WTC11 (cell line): ENCODE data around the gene GSG1L2. TPM values are rescaled to one million over a fixed set of nuclear protein-coding genes. Genes with fewer than 3 reads are reported as not detected.

Experiments
- ATAC-seq: fragments of 200-7000 bp; cut with Tn5 transposase; 2 replicates; pipeline ENCODE4 v1.10.0; 2021; ENCODE audit warnings: mild to moderate bottlenecking, moderate library complexity
- CTCF ChIA-PET: fragments of 300-600 bp; sonication (Branson Sonifier 250); formaldehyde crosslinking; loops from one replicate; lab custom pipeline; 2021; ENCODE audit warnings: antibody characterized with exemption; lab: Charles Lee
- POLR2A ChIA-PET: fragments of 350-600 bp; sonication (Branson Sonifier 250); formaldehyde crosslinking; loops from one replicate; lab custom pipeline; 2021; ENCODE audit warnings: antibody characterized with exemption; lab: Charles Lee
- DNase-seq: peaks from one replicate; pipeline ENCODE4 v3.0.0; 2021; ENCODE audit warnings: low spot score
- H3K27ac Mint-ChIP-seq: 2 replicates; pipeline ENCODE4 v1.8.0; 2021; ENCODE audit warnings: mixed read lengths
- H3K27me3 Mint-ChIP-seq: 2 replicates; pipeline ENCODE4 v1.8.0; 2021; ENCODE audit warnings: low read depth, mild to moderate bottlenecking, moderate library complexity, mixed read lengths
- H3K36me3 Mint-ChIP-seq: 2 replicates; pipeline ENCODE4 v1.8.0; 2021; ENCODE audit warnings: mixed read lengths
- H3K4me1 Mint-ChIP-seq: 2 replicates; pipeline ENCODE4 v1.8.0; 2022; ENCODE audit warnings: mixed read lengths
- H3K4me3 Mint-ChIP-seq: 2 replicates; pipeline ENCODE4 v1.8.0; 2021; ENCODE audit warnings: mild to moderate bottlenecking, moderate library complexity, mixed read lengths
- H3K9me3 Mint-ChIP-seq: 2 replicates; pipeline ENCODE4 v1.8.0; 2021; ENCODE audit warnings: mixed read lengths
- ATF3 ChIP-seq: sonication (generic); formaldehyde crosslinking; conservative IDR thresholded peaks from 2 replicates; pipeline ENCODE4 v1.8.1; 2022; ENCODE audit warnings: mild to moderate bottlenecking, missing genetic modification reagents
- ATF6 ChIP-seq: sonication (generic); formaldehyde crosslinking; IDR thresholded peaks from 2 replicates; pipeline ENCODE4 v1.8.1; 2023; ENCODE audit warnings: mild to moderate bottlenecking, missing genetic modification reagents
- CREM ChIP-seq: sonication (generic); formaldehyde crosslinking; IDR thresholded peaks from 2 replicates; pipeline ENCODE4 v1.8.1; 2022; ENCODE audit warnings: mild to moderate bottlenecking, missing genetic modification reagents, moderate library complexity
- E2F4 ChIP-seq: sonication (generic); formaldehyde crosslinking; IDR thresholded peaks from 2 replicates; pipeline ENCODE4 v1.8.1; 2022; ENCODE audit warnings: low read depth, mild to moderate bottlenecking, moderate library complexity, missing genetic modification reagents, borderline replicate concordance
- ELF4 ChIP-seq: sonication (generic); formaldehyde crosslinking; IDR thresholded peaks from 2 replicates; pipeline ENCODE4 v1.8.1; 2022; ENCODE audit warnings: low read depth, mild to moderate bottlenecking, moderate library complexity, missing genetic modification reagents
- ESRRA ChIP-seq: sonication (generic); formaldehyde crosslinking; IDR thresholded peaks from 2 replicates; pipeline ENCODE4 v1.8.1; 2022; ENCODE audit warnings: mild to moderate bottlenecking, missing genetic modification reagents, borderline replicate concordance
- ETV6 ChIP-seq: sonication (generic); formaldehyde crosslinking; IDR thresholded peaks from 2 replicates; pipeline ENCODE4 v1.8.1; 2022; ENCODE audit warnings: mild to moderate bottlenecking, missing genetic modification reagents
- FOXJ3 ChIP-seq: sonication (generic); formaldehyde crosslinking; IDR thresholded peaks from 2 replicates; pipeline ENCODE4 v1.9.0; 2021; ENCODE audit warnings: missing genetic modification reagents, mild to moderate bottlenecking, borderline replicate concordance
- FOXP1 ChIP-seq: sonication (generic); formaldehyde crosslinking; IDR thresholded peaks from 2 replicates; pipeline ENCODE4 v1.8.0; 2022; ENCODE audit warnings: missing genetic modification reagents, mild to moderate bottlenecking, moderate library complexity, borderline replicate concordance
- GABPB1 ChIP-seq: sonication (generic); formaldehyde crosslinking; IDR thresholded peaks from 2 replicates; pipeline ENCODE4 v1.8.1; 2023; ENCODE audit warnings: mild to moderate bottlenecking, missing genetic modification reagents
- HMGA2 ChIP-seq: fragments of 250-450 bp; sonication (Bioruptor Pico); IDR thresholded peaks from 2 replicates; pipeline ENCODE4 v1.4.0; 2021; ENCODE audit warnings: mild to moderate bottlenecking, moderate library complexity
- JAZF1 ChIP-seq: fragments of 250-450 bp; sonication (Bioruptor Pico); IDR thresholded peaks from 2 replicates; pipeline ENCODE4 v1.9.0; 2021; ENCODE audit warnings: moderate library complexity, mild to moderate bottlenecking, inconsistent platforms
- JUN ChIP-seq: sonication (generic); formaldehyde crosslinking; IDR thresholded peaks from 2 replicates; pipeline ENCODE4 v1.8.0; 2023; ENCODE audit warnings: mild to moderate bottlenecking, missing genetic modification reagents
- MAX ChIP-seq: sonication (generic); formaldehyde crosslinking; IDR thresholded peaks from 2 replicates; pipeline ENCODE4 v1.8.0; 2022; ENCODE audit warnings: mild to moderate bottlenecking, missing genetic modification reagents
- NFYB ChIP-seq: sonication (generic); formaldehyde crosslinking; conservative IDR thresholded peaks from 2 replicates; pipeline ENCODE4 v1.8.0; 2022; ENCODE audit warnings: low read depth, missing genetic modification reagents
- PRRX2 ChIP-seq: fragments of 250-450 bp; sonication (Bioruptor Pico); IDR thresholded peaks from 2 replicates; pipeline ENCODE4 v1.8.0; 2021; ENCODE audit warnings: mild to moderate bottlenecking
- SMAD3 ChIP-seq: sonication (generic); formaldehyde crosslinking; IDR thresholded peaks from 2 replicates; pipeline ENCODE4 v1.8.0; 2022; ENCODE audit warnings: missing genetic modification reagents, mild to moderate bottlenecking, borderline replicate concordance
- SP1 ChIP-seq: sonication (generic); formaldehyde crosslinking; conservative IDR thresholded peaks from 2 replicates; pipeline ENCODE4 v1.8.1; 2022; ENCODE audit warnings: missing genetic modification reagents
- ZBTB21 ChIP-seq: sonication (generic); formaldehyde crosslinking; IDR thresholded peaks from 2 replicates; pipeline ENCODE4 v1.8.1; 2023; ENCODE audit warnings: mild to moderate bottlenecking, missing genetic modification reagents, borderline replicate concordance
- ZNF396 ChIP-seq: fragments of 250-450 bp; sonication (Bioruptor Pico); IDR thresholded peaks from 2 replicates; pipeline ENCODE4 v1.8.0; 2021; ENCODE audit warnings: mild to moderate bottlenecking, moderate library complexity, borderline replicate concordance
- ZNF423 ChIP-seq: fragments of 250-450 bp; sonication (Bioruptor Pico); IDR thresholded peaks from 2 replicates; pipeline ENCODE4 v2.1.2; 2022; ENCODE audit warnings: mild to moderate bottlenecking, moderate library complexity
- ZNF671 ChIP-seq: fragments of 250-450 bp; sonication (Bioruptor Pico); IDR thresholded peaks from 2 replicates; pipeline ENCODE4 v1.8.0; 2021; ENCODE audit warnings: mild to moderate bottlenecking
- ZSCAN18 ChIP-seq: fragments of 250-450 bp; sonication (Bioruptor Pico); IDR thresholded peaks from 2 replicates; pipeline ENCODE4 v2.1.2; 2022; ENCODE audit warnings: mild to moderate bottlenecking, moderate library complexity
- total RNA-seq: library from RNA; stranded (reverse); gene quantifications from 3 replicates; pipeline ENCODE4 v1.2.3, GENCODE V29; 2021
- TF ChIP-seq, protein P1 (sequence below): sonication (generic); formaldehyde crosslinking; IDR thresholded peaks from 2 replicates; pipeline ENCODE4 v1.8.0; 2023; ENCODE audit warnings: missing genetic modification reagents, mild to moderate bottlenecking, borderline replicate concordance
- TF ChIP-seq, protein P2 (sequence below): sonication (generic); formaldehyde crosslinking; IDR thresholded peaks from 2 replicates; pipeline ENCODE4 v1.8.0; 2022; ENCODE audit warnings: mild to moderate bottlenecking, missing genetic modification reagents

Gene GSG1L2
- total RNA-seq, 1 experiment from 2014 or later = not detected

DNA sequence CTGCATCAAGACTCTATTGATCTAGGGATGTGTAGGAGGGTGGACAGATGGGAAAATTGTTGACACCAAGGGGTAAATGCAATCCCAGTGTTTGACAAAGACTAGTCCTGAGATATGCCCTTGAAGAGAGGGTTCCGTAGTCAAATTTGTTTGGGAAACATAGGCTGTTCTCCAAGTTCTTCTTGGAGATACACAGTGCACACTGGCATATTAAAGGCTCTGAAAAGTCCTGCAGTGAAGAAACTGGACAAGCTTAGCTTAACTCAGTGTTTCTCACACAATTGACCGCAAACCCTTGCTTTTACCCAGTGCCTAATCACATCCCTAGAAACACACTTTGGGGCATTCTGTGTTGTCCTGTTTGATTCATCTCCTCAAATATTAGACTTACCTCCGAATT, 41.3 kb downstream of the GSG1L2 start:
- no peak overlapping the region for H3K4me3 Mint-ChIP-seq
- ChIA-PET POLR2A (no interaction called here), CTCF (no interaction called here)
- H3K27me3 Mint-ChIP-seq = no peaks in the 10 kb centered on the region; the same call in 1 of the 2 replicates
- H3K4me1 Mint-ChIP-seq = peaks cover 11% of the 10 kb centered on the region
- peaks cover 10% of the 10 kb centered on the region for H3K9me3 Mint-ChIP-seq
- ATAC-seq = no peak
- no peak overlapping the region for H3K27ac Mint-ChIP-seq
- peaks cover 8% of the 10 kb centered on the region for H3K36me3 Mint-ChIP-seq
- no peak for DNase-seq
- no peak for TF ChIP-seq FOXP1
- no peak for TF ChIP-seq JUN (CRISPR knock-in tag)
- TF ChIP-seq ZBTB21 (CRISPR knock-in tag) = no peak
- TF ChIP-seq ATF6 = no peak
- TF ChIP-seq ZNF396 (CRISPR knock-in tag) = no peak
- no peak for TF ChIP-seq E2F4
- no peak for TF ChIP-seq SMAD3 (CRISPR knock-in tag)
- no peak for TF ChIP-seq GABPB1 (CRISPR knock-in tag)
- TF ChIP-seq ATF3 (CRISPR knock-in tag) = no peak
- no peak for TF ChIP-seq NFYB (CRISPR knock-in tag)
- no peak for TF ChIP-seq ZSCAN18 (CRISPR knock-in tag)

- POLR2A ChIA-PET = no interaction called here
- H3K9me3 Mint-ChIP-seq = peaks cover 14% of the 10 kb centered on the region
- peaks cover 11% of the 10 kb centered on the region for H3K36me3 Mint-ChIP-seq
- peaks cover 11% of the 10 kb centered on the region for H3K4me1 Mint-ChIP-seq
- TF ChIP-seq CREM (CRISPR knock-in tag) (no peak), SP1 (CRISPR knock-in tag) (no peak), ZNF423 (CRISPR knock-in tag) (no peak), MAX (CRISPR knock-in tag) (no peak), ZNF671 (no peak), HMGA2 (CRISPR knock-in tag) (no peak), FOXJ3 (CRISPR knock-in tag) (no peak), JAZF1 (CRISPR knock-in tag) (no peak), ELF4 (no peak), PRRX2 (CRISPR knock-in tag) (no peak), ESRRA (CRISPR knock-in tag) (no peak), ETV6 (no peak)
- TF ChIP-seq, protein P1, sequence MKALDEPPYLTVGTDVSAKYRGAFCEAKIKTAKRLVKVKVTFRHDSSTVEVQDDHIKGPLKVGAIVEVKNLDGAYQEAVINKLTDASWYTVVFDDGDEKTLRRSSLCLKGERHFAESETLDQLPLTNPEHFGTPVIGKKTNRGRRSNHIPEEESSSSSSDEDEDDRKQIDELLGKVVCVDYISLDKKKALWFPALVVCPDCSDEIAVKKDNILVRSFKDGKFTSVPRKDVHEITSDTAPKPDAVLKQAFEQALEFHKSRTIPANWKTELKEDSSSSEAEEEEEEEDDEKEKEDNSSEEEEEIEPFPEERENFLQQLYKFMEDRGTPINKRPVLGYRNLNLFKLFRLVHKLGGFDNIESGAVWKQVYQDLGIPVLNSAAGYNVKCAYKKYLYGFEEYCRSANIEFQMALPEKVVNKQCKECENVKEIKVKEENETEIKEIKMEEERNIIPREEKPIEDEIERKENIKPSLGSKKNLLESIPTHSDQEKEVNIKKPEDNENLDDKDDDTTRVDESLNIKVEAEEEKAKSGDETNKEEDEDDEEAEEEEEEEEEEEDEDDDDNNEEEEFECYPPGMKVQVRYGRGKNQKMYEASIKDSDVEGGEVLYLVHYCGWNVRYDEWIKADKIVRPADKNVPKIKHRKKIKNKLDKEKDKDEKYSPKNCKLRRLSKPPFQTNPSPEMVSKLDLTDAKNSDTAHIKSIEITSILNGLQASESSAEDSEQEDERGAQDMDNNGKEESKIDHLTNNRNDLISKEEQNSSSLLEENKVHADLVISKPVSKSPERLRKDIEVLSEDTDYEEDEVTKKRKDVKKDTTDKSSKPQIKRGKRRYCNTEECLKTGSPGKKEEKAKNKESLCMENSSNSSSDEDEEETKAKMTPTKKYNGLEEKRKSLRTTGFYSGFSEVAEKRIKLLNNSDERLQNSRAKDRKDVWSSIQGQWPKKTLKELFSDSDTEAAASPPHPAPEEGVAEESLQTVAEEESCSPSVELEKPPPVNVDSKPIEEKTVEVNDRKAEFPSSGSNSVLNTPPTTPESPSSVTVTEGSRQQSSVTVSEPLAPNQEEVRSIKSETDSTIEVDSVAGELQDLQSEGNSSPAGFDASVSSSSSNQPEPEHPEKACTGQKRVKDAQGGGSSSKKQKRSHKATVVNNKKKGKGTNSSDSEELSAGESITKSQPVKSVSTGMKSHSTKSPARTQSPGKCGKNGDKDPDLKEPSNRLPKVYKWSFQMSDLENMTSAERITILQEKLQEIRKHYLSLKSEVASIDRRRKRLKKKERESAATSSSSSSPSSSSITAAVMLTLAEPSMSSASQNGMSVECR (CRISPR knock-in tag) = no peak
- TF ChIP-seq, protein P2, sequence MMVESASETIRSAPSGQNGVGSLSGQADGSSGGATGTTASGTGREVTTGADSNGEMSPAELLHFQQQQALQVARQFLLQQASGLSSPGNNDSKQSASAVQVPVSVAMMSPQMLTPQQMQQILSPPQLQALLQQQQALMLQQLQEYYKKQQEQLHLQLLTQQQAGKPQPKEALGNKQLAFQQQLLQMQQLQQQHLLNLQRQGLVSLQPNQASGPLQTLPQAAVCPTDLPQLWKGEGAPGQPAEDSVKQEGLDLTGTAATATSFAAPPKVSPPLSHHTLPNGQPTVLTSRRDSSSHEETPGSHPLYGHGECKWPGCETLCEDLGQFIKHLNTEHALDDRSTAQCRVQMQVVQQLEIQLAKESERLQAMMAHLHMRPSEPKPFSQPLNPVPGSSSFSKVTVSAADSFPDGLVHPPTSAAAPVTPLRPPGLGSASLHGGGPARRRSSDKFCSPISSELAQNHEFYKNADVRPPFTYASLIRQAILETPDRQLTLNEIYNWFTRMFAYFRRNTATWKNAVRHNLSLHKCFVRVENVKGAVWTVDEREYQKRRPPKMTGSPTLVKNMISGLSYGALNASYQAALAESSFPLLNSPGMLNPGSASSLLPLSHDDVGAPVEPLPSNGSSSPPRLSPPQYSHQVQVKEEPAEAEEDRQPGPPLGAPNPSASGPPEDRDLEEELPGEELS (CRISPR knock-in tag) = no peak
- ATAC-seq = no peak
- no peak overlapping the region for H3K27ac Mint-ChIP-seq
- H3K27me3 Mint-ChIP-seq = no peaks in the 10 kb centered on the region; the same call in 1 of the 2 replicates
- no peak overlapping the region for H3K4me3 Mint-ChIP-seq
- no peak for DNase-seq
- CTCF ChIA-PET = no interaction called here
These were observed 45.0 kb downstream of the GSG1L2 start for GRCh38 chr17:9776911-9777310.
